Endothelial cell of umbilical vein (primary cell): ENCODE data around the gene VTA1.

ENCODE experiments used
- CTCF ChIP-seq, 2 donors: IDR thresholded peaks; 1 replicate in 1 of 2; 2 replicates in 1 of 2; pipeline ENCODE4 v1.5.1; 2011; ENCODE audit warnings: low read length in 2 of 2, mild to moderate bottlenecking in 2 of 2, moderate library complexity in 2 of 2, control low read depth in 1 of 2, inconsistent platforms in 1 of 2, low read depth in 1 of 2; ENCODE audit not compliant: insufficient read depth in 1 of 2; ENCODE audit errors: extremely low read depth in 1 of 2
- EZH2 ChIP-seq: IDR thresholded peaks from 2 replicates; pipeline ENCODE4 v1.6.1; 2012; ENCODE audit warnings: borderline replicate concordance, low read depth, mild to moderate bottlenecking, moderate library complexity, low read length, inconsistent platforms; ENCODE audit not compliant: severe bottlenecking
- GATA2 ChIP-seq: IDR thresholded peaks from 2 replicates; pipeline ENCODE4 v1.7.0; 2011; ENCODE audit warnings: low read depth, mild to moderate bottlenecking, moderate library complexity, mixed read lengths, low read length; ENCODE audit not compliant: insufficient read length, insufficient read depth
- JUN ChIP-seq: IDR thresholded peaks from 2 replicates; pipeline ENCODE4 v1.6.1; 2011; ENCODE audit warnings: borderline replicate concordance, low read depth; ENCODE audit not compliant: insufficient read length, insufficient read depth
- MAX ChIP-seq: IDR thresholded peaks from 2 replicates; pipeline ENCODE4 v1.6.1; 2011; ENCODE audit not compliant: insufficient read depth, insufficient read length
- MYC ChIP-seq: IDR thresholded peaks from one replicate; pipeline ENCODE4 v1.6.1; 2011; ENCODE audit warnings: mild to moderate bottlenecking, low read depth, low read length
- POLR2A ChIP-seq: IDR thresholded peaks from 2 replicates; pipeline ENCODE4 v1.6.1; 2012; ENCODE audit warnings: low read depth, mild to moderate bottlenecking, control low read depth, low read length
- POLR2AphosphoS5 ChIP-seq: IDR thresholded peaks from 2 replicates; pipeline ENCODE4 v1.6.1; 2012; ENCODE audit warnings: low read depth, mild to moderate bottlenecking, control low read depth, low read length, moderate library complexity; ENCODE audit not compliant: insufficient read depth

GRCh38 chr6:142233945-142234682, 87.1 kb downstream of the VTA1 start:
- TF ChIP-seq CTCF (IDR thresholded peaks at IDR 0.05; ENCODE audit: extremely low read depth in 1 of 2, insufficient read depth in 1 of 2, low read depth in 1 of 2, low read length in 2 of 2) (no peak), POLR2A (no peak), POLR2AphosphoS5 (no peak), MYC (no peak), EZH2 (no peak), JUN (no peak), MAX (no peak), GATA2 (no peak)
